ENCODE measurements around the gene ELL2. TPM values are rescaled to one million over a fixed set of nuclear protein-coding genes. Genes with fewer than 3 reads are reported as not detected.

The ELL2 gene
- total RNA-seq = 136 and 302 TPM in 2 replicates

- no peak for TF ChIP-seq CTCF (IDR thresholded peaks at IDR 0.05; ENCODE audit: insufficient read depth, low read depth, low read length)
- DNase-seq (ENCODE audit: low read depth) = peak; percentile 100
- peak within 1 kb of the TSS; percentile 93 for H3K4me3 ChIP-seq (ENCODE audit: low read depth, low read length)
These were observed at the start of gene ELL2 for GRCh38 chr5:95961617-95962474. TSS of gene ELL2 (minus strand) at chr5:95961851. CDS start at chr5:95961721, 130 bp downstream.

- DNase-seq (ENCODE audit: low read depth) = no peak
- H3K4me3 ChIP-seq (ENCODE audit: low read depth, low read length) = no peak overlapping the region
- TF ChIP-seq CTCF (IDR thresholded peaks at IDR 0.05; ENCODE audit: insufficient read depth, low read depth, low read length) = no peak
These were observed 47.5 kb upstream of the ELL2 start for GRCh38 chr5:96008987-96009647.

DNA sequence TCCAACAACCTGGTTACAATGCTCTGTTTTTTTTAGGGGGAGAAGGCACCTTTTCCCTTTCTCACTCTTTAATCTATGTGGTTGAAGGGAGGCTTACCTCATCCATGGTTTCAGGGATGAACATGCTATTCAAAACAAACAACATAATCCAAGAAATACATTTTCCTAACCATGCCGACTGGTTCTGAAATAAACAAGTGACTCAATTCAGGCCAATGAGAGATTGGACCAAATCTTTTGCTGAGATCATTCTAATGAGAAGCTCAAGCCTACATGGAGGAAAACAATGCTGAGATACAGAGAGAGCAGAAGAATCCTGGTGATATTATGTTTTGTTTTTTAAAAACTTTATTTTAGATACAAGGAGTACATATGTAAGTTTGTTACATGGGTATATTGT, 46.8 kb upstream of the ELL2 start:
- no peak overlapping the region for H3K4me3 ChIP-seq (ENCODE audit: low read depth, low read length)
- no peak for DNase-seq (ENCODE audit: low read depth)
- no peak for TF ChIP-seq CTCF (IDR thresholded peaks at IDR 0.05; ENCODE audit: insufficient read depth, low read depth, low read length)

DNA sequence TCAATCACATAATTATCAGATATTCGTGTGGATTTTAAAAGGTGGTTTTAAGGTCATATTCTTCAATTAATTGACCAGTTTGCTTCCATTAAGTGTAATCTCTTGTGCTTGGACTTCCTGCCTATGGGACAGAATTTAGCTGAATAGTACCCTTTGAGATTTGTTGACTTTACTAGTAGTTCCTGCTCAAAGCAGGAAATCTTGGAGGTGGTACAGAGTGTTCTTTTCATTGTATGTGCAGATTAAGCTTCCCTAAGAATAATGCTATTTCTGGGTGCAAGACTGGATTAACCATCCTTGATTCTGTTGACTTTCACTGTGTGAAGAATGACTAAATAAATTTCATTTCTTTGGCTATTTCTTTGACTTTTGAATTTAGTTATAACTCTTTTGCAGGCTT, 45.4 kb upstream of the ELL2 start:
- no peak overlapping the region for H3K4me3 ChIP-seq (ENCODE audit: low read depth, low read length)
- TF ChIP-seq CTCF (IDR thresholded peaks at IDR 0.05; ENCODE audit: insufficient read depth, low read depth, low read length) = no peak
- no peak for DNase-seq (ENCODE audit: low read depth)

DNA sequence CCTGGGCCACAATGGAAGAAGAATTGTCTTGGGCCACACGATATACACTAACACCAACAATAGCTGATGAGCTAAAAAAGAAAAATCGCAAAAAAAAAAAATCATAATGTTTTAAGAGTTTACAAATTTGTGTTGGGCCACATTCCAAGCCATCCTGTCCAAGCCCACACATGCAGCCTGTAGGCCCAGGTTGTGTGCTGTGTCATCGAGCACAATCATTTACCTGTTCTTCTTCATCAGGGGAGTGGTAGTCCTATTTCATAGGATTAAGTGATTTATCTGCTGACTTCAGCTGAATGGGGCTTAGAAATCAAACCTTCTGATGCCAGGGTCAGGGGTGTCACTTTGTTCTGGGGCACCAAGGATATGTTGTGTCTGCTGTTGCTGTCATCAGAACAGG, 44.6 kb upstream of the ELL2 start:
- H3K4me3 ChIP-seq (ENCODE audit: low read depth, low read length) = no peak overlapping the region
- DNase-seq (ENCODE audit: low read depth) = no peak
- no peak for TF ChIP-seq CTCF (IDR thresholded peaks at IDR 0.05; ENCODE audit: insufficient read depth, low read depth, low read length)

DNA sequence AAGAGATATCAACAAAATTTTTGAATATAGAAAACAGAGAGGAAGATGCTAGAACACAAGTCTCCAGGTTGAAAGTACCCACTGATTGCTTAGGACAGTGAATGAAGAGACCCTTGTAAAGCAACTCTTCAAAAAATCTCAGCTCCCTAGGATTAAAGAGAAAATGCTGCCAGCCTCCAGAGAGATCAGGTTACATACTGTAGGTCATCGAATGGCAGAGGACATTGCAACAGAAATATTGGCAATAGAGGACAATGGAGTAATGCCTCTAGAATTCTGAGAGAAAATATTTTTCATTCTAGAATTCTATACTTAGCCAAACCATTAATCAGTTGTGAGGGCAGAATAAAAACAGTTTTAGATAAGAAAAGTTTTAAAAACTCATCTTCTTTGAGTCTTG, 43.1 kb upstream of the ELL2 start:
- DNase-seq (ENCODE audit: low read depth) = no peak
- no peak for TF ChIP-seq CTCF (IDR thresholded peaks at IDR 0.05; ENCODE audit: insufficient read depth, low read depth, low read length)
- no peak overlapping the region for H3K4me3 ChIP-seq (ENCODE audit: low read depth, low read length)
